Lower leg skin (tissue), 4 donors: ENCODE measurements around the gene RARB. TPM values are rescaled to one million over a fixed set of nuclear protein-coding genes. Genes with fewer than 3 reads are reported as not detected.

Experiments used
- DNase-seq, 2 donors: peaks; one replicate each; pipeline ENCODE4 v3.0.0-alpha.2; 2019; ENCODE audit warnings: low spot score in 2 of 2
- H3K4me3 ChIP-seq: fragments of 200-600 bp; sonication (generic); 2 replicates; pipeline ENCODE4 v1.5.1; 2017; ENCODE audit warnings: mild to moderate bottlenecking, low read depth; ENCODE audit not compliant: poor library complexity, severe bottlenecking
- POLR2A ChIP-seq, 2 donors: fragments of 450-650 bp; IDR thresholded peaks; one replicate each; pipeline ENCODE4 v1.6.1; 2016 to 2017; ENCODE audit warnings: antibody characterized with exemption in 2 of 2, mild to moderate bottlenecking in 1 of 2, moderate library complexity in 1 of 2
- WGBS, 2 donors: methylation state at CpG; one replicate each; pipeline ENCODE4 v1.1.5; 2018; 5-methylcytosine and 5-hydroxymethylcytosine counted together
- intact Hi-C: fragments of 100-400 bp; cut with DNase I; formaldehyde crosslinking; loops from one replicate; pipeline ENCODE4 v1.15.0; 2023; ENCODE audit warnings: low total_unique reads
- total RNA-seq, 4 donors: library from RNA; depleted of rRNA; stranded (reverse); fragments of >200 nt; gene quantifications; one replicate each; pipeline ENCODE4 v1.1.0, GENCODE V29; 2016
- TF ChIP-seq, protein P1 (sequence below), 3 donors: fragments of 450-650 bp; IDR thresholded peaks; one replicate each; pipeline ENCODE4 v1.5.1; 2016; ENCODE audit warnings: antibody characterized with exemption in 3 of 3, mild to moderate bottlenecking in 3 of 3, moderate library complexity in 2 of 3

RARB gene
- total RNA-seq, 4 donors from 2014 or later, result 0.34 to 6.5 (median 4.4) TPM; not detected in 1

DNA sequence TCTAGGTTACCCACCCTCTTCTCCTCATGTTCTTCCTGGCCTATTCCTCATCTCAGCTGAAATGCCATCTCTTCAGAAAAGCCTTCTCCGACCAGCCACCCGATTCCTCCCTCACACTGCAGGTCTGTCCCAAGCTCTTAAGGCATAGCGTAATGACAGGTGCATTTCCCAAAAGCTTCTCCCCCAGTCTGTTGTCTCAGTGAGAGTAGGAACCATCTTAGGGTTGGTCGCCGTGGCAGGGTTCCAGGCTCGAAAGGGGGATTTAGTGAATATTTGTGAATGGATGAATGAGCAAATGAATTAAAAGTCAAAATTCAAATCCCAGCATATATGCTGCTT is 158.1 kb downstream of the RARB start:
- no peak for TF ChIP-seq POLR2A (IDR thresholded peaks at IDR 0.05)
- TF ChIP-seq, protein P1, sequence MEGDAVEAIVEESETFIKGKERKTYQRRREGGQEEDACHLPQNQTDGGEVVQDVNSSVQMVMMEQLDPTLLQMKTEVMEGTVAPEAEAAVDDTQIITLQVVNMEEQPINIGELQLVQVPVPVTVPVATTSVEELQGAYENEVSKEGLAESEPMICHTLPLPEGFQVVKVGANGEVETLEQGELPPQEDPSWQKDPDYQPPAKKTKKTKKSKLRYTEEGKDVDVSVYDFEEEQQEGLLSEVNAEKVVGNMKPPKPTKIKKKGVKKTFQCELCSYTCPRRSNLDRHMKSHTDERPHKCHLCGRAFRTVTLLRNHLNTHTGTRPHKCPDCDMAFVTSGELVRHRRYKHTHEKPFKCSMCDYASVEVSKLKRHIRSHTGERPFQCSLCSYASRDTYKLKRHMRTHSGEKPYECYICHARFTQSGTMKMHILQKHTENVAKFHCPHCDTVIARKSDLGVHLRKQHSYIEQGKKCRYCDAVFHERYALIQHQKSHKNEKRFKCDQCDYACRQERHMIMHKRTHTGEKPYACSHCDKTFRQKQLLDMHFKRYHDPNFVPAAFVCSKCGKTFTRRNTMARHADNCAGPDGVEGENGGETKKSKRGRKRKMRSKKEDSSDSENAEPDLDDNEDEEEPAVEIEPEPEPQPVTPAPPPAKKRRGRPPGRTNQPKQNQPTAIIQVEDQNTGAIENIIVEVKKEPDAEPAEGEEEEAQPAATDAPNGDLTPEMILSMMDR (IDR thresholded peaks at IDR 0.05), result no peak
- intact Hi-C loops, result no loop called here
- WGBS, 2 donors, result 95 to 97% methylated on average over 6 of the region's 6 CpGs
- no peak overlapping the region for H3K4me3 ChIP-seq
- no peak for DNase-seq

DNA sequence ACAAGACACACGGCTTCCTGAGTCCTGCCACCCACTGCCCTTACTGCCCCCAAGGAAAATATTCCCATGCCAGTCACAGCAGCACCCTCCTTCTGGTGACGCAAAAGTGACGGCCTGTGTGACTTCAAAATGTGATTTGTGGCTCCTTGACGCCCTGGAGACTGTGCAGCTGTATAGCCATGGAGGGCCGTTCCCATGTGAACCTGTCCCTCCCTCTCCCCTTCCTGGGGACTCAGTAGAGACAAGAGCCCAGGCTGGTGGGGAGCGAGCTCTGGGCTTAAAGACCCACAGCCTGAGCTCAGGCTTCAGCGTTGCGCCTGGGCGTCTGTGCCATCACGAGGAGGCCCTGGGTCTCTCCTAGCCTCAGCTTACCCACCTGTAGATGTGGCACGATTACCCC is 158.5 kb downstream of the RARB start:
- intact Hi-C loops, result no loop called here
- H3K4me3 ChIP-seq, result no peak overlapping the region
- TF ChIP-seq POLR2A (IDR thresholded peaks at IDR 0.05), result no peak
- TF ChIP-seq, protein P1 (IDR thresholded peaks at IDR 0.05), result no peak
- WGBS, 2 donors, result 88 to 89% methylated on average over 11 of the region's 11 CpGs
- no peak for DNase-seq

DNA sequence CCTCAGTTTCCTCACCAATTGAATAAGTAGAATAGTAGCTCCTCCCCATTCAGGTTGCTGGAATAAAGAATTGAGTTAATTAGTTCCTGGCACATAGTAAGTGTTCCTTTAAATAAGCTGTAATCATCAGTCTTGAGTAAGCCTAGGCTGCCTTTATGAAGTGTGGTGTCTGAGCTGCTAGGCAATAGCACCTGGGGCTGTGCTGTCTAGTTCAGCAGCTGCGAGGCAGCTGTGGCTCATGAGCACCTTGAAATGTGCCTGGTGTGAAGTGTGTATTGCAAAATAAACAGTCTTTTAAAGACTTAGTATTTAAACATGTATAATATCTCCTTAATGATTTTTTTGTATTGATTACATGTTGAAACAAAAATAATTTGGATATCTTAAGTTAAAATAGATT is 159.0 kb downstream of the RARB start:
- TF ChIP-seq POLR2A (IDR thresholded peaks at IDR 0.05), result no peak
- TF ChIP-seq, protein P1 (IDR thresholded peaks at IDR 0.05), result no peak
- 60 to 63% methylated on average over 1 of the region's 1 CpG for WGBS, 2 donors
- no peak for DNase-seq
- no peak overlapping the region for H3K4me3 ChIP-seq
- intact Hi-C loops, result no loop called here

DNA sequence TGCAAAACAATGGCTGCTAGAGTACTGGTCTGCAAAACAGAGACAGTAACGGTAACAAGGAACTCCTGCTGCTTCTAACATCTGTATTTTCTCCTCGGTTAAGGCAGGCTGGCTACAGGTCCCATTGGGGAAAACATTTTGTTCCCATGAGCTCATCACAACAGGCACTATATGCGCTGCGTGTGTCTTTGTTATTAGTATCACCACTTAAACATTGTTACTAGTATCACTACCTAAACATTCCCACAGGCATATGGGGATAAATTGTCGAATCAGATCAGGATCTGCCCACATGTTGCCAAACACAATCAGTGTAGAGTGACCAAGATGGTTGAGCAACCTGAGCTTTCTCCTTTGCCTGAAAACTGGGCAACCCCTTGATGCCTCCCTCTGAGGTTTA is 159.5 kb downstream of the RARB start:
- no peak overlapping the region for H3K4me3 ChIP-seq
- intact Hi-C loops, result no loop called here
- TF ChIP-seq, protein P1 (IDR thresholded peaks at IDR 0.05), result no peak
- no peak for TF ChIP-seq POLR2A (IDR thresholded peaks at IDR 0.05)
- 75 to 80% methylated on average over 5 of the region's 5 CpGs for WGBS, 2 donors
- DNase-seq, result no peak

DNA sequence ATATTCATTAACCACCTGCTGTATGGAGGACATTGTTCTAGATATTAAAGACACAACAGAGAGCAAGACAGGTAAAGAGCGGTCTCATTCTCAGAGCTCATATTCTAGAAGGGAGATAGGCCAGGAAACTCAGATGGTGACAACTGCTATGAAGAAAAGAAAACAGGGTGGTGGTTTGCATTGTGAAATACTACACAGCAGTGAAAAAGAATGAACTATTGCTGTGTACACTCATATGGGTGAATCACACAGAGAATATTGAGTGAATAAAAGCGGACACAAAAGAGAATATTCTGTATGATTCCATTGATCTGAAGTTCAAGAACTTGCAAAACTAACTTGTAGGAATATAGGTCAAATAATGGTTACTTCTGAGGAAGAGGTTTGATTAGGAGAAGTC is 159.9 kb downstream of the RARB start:
- intact Hi-C loops, result no loop called here
- TF ChIP-seq POLR2A (IDR thresholded peaks at IDR 0.05), result no peak
- TF ChIP-seq, protein P1 (IDR thresholded peaks at IDR 0.05), result no peak
- H3K4me3 ChIP-seq, result no peak overlapping the region
- WGBS, 2 donors, result 97 to 99% methylated on average over 2 of the region's 2 CpGs
- no peak for DNase-seq

DNA sequence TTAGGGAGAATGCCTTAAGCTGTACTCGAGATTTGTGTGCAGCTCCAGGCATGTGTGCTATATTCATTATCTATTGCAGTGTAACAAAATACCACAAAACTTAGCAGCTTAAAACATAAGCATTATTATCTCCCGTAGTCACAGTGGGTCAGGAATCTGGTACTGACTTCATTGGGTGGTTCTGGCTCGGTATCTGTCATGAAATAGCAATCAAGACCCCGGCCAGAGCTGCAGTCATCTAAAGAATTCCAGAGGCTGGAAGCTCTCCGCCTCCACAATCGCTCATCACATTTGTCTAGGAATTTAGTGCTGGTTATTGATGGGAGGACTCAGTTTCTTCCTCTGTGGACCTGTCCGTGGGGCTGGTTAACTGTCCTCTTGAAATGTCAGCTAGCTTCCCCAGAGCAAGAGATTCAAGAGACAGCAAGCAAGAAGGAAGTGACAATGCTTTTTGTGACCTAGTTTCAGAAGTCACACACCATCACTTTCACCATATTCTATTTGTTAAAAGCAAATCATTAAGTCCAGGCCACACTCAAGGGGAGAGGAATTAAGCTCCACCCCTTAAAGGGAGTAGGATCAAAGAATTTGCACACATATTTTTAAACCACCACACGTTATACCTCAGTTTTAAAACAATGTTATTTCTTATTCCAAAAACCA is 160.5 kb downstream of the RARB start:
- intact Hi-C loops, result no loop called here
- TF ChIP-seq, protein P1 (IDR thresholded peaks at IDR 0.05), result no peak
- no peak for TF ChIP-seq POLR2A (IDR thresholded peaks at IDR 0.05)
- DNase-seq, result no peak
- no peak overlapping the region for H3K4me3 ChIP-seq
- WGBS, 2 donors, result 76 to 88% methylated on average over 8 of the region's 8 CpGs
